Measurements from ENCODE around the gene TMCC1. TPM values are rescaled to one million over a fixed set of nuclear protein-coding genes. Genes with fewer than 3 reads are reported as not detected.
A peak's percentile ranks its signal among the peaks of the same experiment; 100 is the strongest.

TMCC1 gene
- total and polyA plus RNA-seq, 4 donors: 4.6 to 44.2 (median 24.0) TPM

DNA sequence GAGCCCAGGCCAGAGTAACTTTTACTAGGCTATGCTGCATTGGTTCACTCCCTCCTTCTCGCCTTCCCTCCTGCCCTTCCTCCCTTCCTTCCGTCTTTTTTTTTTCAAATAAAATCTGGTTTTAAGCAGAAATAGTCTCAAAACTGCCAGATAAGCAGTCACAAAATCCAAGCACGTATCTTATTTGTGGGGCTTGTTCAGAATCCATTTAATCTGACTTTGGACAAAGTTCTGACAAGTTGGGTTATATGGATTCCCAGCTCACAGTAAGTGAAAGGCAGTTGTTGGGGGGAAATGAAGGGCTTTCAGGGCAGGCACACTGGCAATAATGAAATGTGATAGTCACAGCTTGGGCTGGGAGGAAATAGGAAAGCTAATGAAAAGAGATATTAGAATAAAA, 255.0 kb downstream of the TMCC1 start:
- H3K4me3 ChIP-seq (ENCODE audit: low read length in 2 of 2): no peak overlapping the region
- intact Hi-C loops (cut with DNase I): no loop called here
- no peaks in the 10 kb centered on the region for H3K36me3 ChIP-seq (ENCODE audit: control insufficient read depth in 1 of 2, insufficient read depth in 2 of 2, low read length in 1 of 2)
- H3K9me3 ChIP-seq (ENCODE audit: control insufficient read depth, low read length): peaks cover 2% of the 10 kb centered on the region
- H3K4me1 ChIP-seq (ENCODE audit: control insufficient read depth in 1 of 2, insufficient read depth in 2 of 2, low read length in 2 of 2): no peaks in the 10 kb centered on the region
- H3K27me3 ChIP-seq (ENCODE audit: control insufficient read depth in 1 of 2, insufficient read depth in 2 of 2, low read length in 1 of 2): no peaks in the 10 kb centered on the region
- no peak overlapping the region for H3K27ac ChIP-seq (ENCODE audit: low read depth in 1 of 2, low read length in 2 of 2)
- DNase-seq (no peak), ATAC-seq (ENCODE audit: low FRiP score) (no peak)
- WGBS, 2 donors: 50 to 59% methylated on average over 3 of the region's 3 CpGs

DNA sequence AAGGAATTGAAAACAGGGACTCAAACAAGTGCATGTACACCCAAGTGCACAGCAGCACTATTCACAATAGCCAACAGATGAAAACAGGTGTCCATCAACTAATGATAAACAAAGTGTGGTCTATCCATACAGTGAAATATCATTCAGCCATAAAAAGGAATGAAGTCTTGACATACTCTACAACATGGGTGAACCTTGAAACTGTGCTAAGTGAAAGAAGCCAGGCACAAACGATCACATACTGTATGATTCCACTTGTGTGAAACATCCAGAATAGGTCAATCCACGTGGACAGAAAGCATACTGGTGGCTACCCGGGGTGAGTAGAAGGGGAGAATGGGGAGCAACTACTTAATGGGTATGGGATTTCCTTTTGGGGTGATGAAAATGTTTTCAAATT, 257.4 kb downstream of the TMCC1 start:
- 89 to 93% methylated on average over 3 of the region's 3 CpGs for WGBS, 2 donors
- DNase-seq: no peak
- no peak for ATAC-seq (ENCODE audit: low FRiP score)
- no peaks in the 10 kb centered on the region for H3K36me3 ChIP-seq (ENCODE audit: control insufficient read depth in 1 of 2, insufficient read depth in 2 of 2, low read length in 1 of 2)
- H3K4me3 ChIP-seq (ENCODE audit: low read length in 2 of 2): no peak overlapping the region
- H3K9me3 ChIP-seq (ENCODE audit: control insufficient read depth, low read length): peaks cover 2% of the 10 kb centered on the region
- intact Hi-C loops (cut with DNase I): no loop called here
- H3K27ac ChIP-seq (ENCODE audit: low read depth in 1 of 2, low read length in 2 of 2): no peak overlapping the region
- no peaks in the 10 kb centered on the region for H3K4me1 ChIP-seq (ENCODE audit: control insufficient read depth in 1 of 2, insufficient read depth in 2 of 2, low read length in 2 of 2)
- no peaks in the 10 kb centered on the region for H3K27me3 ChIP-seq (ENCODE audit: control insufficient read depth in 1 of 2, insufficient read depth in 2 of 2, low read length in 1 of 2)

DNA sequence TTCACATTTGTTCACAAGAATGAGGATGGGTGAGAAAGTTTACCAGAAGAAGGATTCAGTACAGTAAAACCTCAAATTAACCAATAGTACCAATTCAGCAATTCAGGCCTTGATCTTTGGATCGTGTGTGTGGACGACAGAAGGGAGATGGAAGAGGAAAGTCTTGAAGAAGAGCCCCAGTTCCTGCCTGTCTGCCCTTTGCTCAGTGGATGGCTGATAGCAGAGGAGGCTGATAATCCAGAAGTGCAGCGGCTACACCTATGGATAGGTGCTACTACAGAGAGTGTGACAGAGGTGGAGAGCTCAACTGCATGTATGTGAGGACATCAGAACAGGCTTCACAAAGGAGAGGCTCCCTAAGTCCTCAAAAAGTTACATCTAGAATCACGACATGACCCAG, 257.9 kb downstream of the TMCC1 start:
- WGBS, 2 donors: 94% methylated on average over 4 of the region's 4 CpGs
- intact Hi-C loops (cut with DNase I): no loop called here
- H3K9me3 ChIP-seq (ENCODE audit: control insufficient read depth, low read length): peaks cover 2% of the 10 kb centered on the region
- H3K36me3 ChIP-seq (ENCODE audit: control insufficient read depth in 1 of 2, insufficient read depth in 2 of 2, low read length in 1 of 2): no peaks in the 10 kb centered on the region
- no peak overlapping the region for H3K27ac ChIP-seq (ENCODE audit: low read depth in 1 of 2, low read length in 2 of 2)
- no peaks in the 10 kb centered on the region for H3K4me1 ChIP-seq (ENCODE audit: control insufficient read depth in 1 of 2, insufficient read depth in 2 of 2, low read length in 2 of 2)
- DNase-seq (no peak), ATAC-seq (ENCODE audit: low FRiP score) (no peak)
- H3K4me3 ChIP-seq (ENCODE audit: low read length in 2 of 2): no peak overlapping the region
- no peaks in the 10 kb centered on the region for H3K27me3 ChIP-seq (ENCODE audit: control insufficient read depth in 1 of 2, insufficient read depth in 2 of 2, low read length in 1 of 2)

DNA sequence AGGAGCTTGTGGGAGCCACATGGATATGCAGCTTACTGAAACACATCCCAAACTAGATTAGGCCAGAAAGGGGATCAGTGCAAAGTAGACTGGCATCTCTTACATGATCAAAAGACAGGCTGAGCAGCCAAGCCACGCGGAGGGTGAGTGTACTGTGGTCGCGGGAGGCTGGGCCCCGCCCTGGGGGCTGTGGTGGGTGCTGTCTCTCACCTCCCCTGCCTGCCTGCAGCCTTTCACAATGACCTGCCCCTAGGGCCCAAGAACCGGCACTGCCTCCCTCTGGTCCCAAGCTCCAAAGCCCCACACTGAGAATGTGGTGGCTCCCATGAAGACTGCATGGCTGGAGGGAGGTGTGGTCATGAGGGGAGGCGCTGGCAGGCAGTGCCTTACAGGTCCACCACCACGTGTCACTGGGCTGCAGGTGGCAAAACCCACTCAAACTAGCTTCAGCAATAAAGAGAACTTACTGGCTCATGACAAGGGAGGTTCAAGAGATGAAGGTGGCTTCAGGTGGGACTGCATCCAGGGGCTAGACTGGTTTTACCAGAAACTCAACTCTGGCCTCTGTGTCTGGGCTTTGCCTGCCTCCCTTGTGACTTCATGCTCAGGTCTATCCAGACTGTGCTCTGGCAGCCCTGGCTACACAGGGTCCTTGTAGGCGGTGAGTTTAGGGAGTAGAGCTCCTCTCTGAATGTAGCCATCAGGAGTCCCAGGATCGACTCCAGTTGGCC, 259.6 kb downstream of the TMCC1 start:
- intact Hi-C loops (cut with DNase I): no loop called here
- no peak for ATAC-seq (ENCODE audit: low FRiP score)
- H3K36me3 ChIP-seq (ENCODE audit: control insufficient read depth in 1 of 2, insufficient read depth in 2 of 2, low read length in 1 of 2): no peaks in the 10 kb centered on the region
- no peak for DNase-seq
- peaks cover 2% of the 10 kb centered on the region for H3K9me3 ChIP-seq (ENCODE audit: control insufficient read depth, low read length)
- no peaks in the 10 kb centered on the region for H3K4me1 ChIP-seq (ENCODE audit: control insufficient read depth in 1 of 2, insufficient read depth in 2 of 2, low read length in 2 of 2)
- H3K27ac ChIP-seq (ENCODE audit: low read depth in 1 of 2, low read length in 2 of 2): no peak overlapping the region
- H3K27me3 ChIP-seq (ENCODE audit: control insufficient read depth in 1 of 2, insufficient read depth in 2 of 2, low read length in 1 of 2): no peaks in the 10 kb centered on the region
- 87 to 89% methylated on average over 10 of the region's 10 CpGs for WGBS, 2 donors
- H3K4me3 ChIP-seq (ENCODE audit: low read length in 2 of 2): no peak overlapping the region

DNA sequence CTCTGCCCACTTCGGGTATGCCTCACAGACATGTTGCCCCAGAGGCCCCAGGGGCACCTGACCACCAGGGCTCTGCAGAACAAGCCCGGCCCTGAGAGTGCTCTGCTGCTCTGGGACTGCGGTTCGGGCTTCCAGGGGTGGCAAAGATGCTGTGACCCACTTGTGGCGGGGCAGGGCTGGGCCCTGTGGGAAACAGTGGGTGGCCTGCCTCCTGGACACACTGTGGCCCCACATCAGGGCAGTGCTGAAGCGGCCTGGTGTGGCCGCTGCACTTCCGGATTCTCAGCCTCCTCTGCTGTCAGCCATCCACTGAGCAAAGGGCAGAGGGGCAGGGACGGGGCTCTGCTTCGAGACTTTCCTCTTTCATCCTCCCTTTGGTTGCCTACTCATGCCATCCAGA, 260.5 kb downstream of the TMCC1 start:
- 92 to 94% methylated on average over 10 of the region's 10 CpGs for WGBS, 2 donors
- DNase-seq: no peak
- Histone ChIP-seq H3K27me3 (ENCODE audit: control insufficient read depth in 1 of 2, insufficient read depth in 2 of 2, low read length in 1 of 2) (no peaks in the 10 kb centered on the region), H3K27ac (ENCODE audit: low read depth in 1 of 2, low read length in 2 of 2) (no peak overlapping the region), H3K9me3 (ENCODE audit: control insufficient read depth, low read length) (peaks cover 2% of the 10 kb centered on the region), H3K36me3 (ENCODE audit: control insufficient read depth in 1 of 2, insufficient read depth in 2 of 2, low read length in 1 of 2) (no peaks in the 10 kb centered on the region), H3K4me3 (ENCODE audit: low read length in 2 of 2) (no peak overlapping the region), H3K4me1 (ENCODE audit: control insufficient read depth in 1 of 2, insufficient read depth in 2 of 2, low read length in 2 of 2) (no peaks in the 10 kb centered on the region)
- no peak for ATAC-seq (ENCODE audit: low FRiP score)
- intact Hi-C loops (cut with DNase I): no loop called here

DNA sequence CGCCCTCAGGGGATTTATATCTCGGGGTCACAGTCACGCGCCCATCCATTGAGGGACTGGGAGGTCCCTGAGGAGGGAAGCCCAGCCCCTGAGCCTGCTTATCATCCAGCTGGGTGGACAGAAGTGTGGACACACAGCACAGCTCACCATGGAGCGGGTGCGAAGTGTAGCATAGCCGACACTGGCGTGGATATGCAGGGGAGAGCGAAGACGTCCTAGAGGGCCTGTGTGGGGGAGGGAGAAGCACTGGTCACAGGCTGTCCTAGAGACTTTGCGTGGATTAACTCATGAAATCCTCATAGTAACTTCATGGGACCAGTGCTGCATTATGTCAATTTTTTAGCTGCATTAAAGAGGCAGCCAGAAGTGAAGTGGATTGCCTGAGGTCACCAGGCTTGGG, 261.0 kb downstream of the TMCC1 start:
- Histone ChIP-seq H3K4me1 (ENCODE audit: control insufficient read depth in 1 of 2, insufficient read depth in 2 of 2, low read length in 2 of 2) (no peaks in the 10 kb centered on the region), H3K4me3 (ENCODE audit: low read length in 2 of 2) (no peak overlapping the region), H3K27me3 (ENCODE audit: control insufficient read depth in 1 of 2, insufficient read depth in 2 of 2, low read length in 1 of 2) (no peaks in the 10 kb centered on the region), H3K9me3 (ENCODE audit: control insufficient read depth, low read length) (peaks cover 2% of the 10 kb centered on the region), H3K36me3 (ENCODE audit: control insufficient read depth in 1 of 2, insufficient read depth in 2 of 2, low read length in 1 of 2) (no peaks in the 10 kb centered on the region), H3K27ac (ENCODE audit: low read depth in 1 of 2, low read length in 2 of 2) (no peak overlapping the region)
- 91 to 93% methylated on average over 11 of the region's 11 CpGs for WGBS, 2 donors
- DNase-seq (no peak), ATAC-seq (ENCODE audit: low FRiP score) (no peak)
- intact Hi-C loops (cut with DNase I): no loop called here

DNA sequence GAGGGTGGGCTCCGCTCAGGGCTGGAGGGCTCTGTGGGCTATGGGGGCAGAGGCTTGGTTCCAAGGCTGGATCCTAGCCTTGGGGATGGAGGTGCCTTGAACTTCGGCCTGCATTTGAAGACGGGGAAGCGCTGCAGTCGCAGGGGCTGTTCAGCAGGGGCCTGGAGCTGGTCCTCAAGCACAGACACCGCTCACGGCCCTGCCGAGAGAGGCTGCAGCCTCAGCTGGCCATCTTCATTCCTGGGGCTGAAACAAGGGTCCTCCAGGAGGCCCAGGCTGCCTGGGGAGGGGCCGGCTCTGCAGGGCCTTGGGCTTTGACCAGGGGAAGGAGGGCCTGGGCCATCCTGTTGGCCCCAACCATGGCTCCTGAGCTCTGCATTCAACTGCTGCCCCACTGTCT, 261.5 kb downstream of the TMCC1 start:
- Histone ChIP-seq H3K9me3 (ENCODE audit: control insufficient read depth, low read length) (peaks cover 2% of the 10 kb centered on the region), H3K4me3 (ENCODE audit: low read length in 2 of 2) (no peak overlapping the region), H3K27me3 (ENCODE audit: control insufficient read depth in 1 of 2, insufficient read depth in 2 of 2, low read length in 1 of 2) (no peaks in the 10 kb centered on the region), H3K36me3 (ENCODE audit: control insufficient read depth in 1 of 2, insufficient read depth in 2 of 2, low read length in 1 of 2) (no peaks in the 10 kb centered on the region), H3K4me1 (ENCODE audit: control insufficient read depth in 1 of 2, insufficient read depth in 2 of 2, low read length in 2 of 2) (no peaks in the 10 kb centered on the region), H3K27ac (ENCODE audit: low read depth in 1 of 2, low read length in 2 of 2) (no peak overlapping the region)
- intact Hi-C loops (cut with DNase I): no loop called here
- 89 to 90% methylated on average over 9 of the region's 9 CpGs for WGBS, 2 donors
- ATAC-seq (ENCODE audit: low FRiP score) (no peak), DNase-seq (no peak)

DNA sequence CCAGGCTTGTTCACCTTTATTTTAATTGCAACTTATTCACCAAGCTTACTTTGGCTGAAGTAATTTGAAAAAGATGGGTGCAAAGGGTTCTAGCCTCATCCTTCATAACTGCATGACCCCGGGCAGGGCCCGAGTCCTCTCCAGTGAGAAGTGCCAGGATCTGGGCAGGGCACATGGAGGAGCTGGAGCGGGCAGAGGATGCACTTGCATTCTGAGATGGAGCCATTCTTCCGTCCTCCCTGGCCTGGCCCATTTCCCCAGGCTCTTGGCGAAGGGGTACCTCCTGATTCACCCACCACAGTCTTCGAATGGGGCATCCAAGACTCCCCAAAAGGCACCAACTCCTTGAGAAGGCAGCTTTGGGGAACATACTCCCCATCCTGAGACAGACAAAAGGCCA, 264.5 kb downstream of the TMCC1 start:
- H3K4me3 ChIP-seq (ENCODE audit: low read length in 2 of 2): no peak overlapping the region
- no peak overlapping the region for H3K27ac ChIP-seq (ENCODE audit: low read depth in 1 of 2, low read length in 2 of 2)
- H3K36me3 ChIP-seq (ENCODE audit: control insufficient read depth in 1 of 2, insufficient read depth in 2 of 2, low read length in 1 of 2): no peaks in the 10 kb centered on the region
- H3K9me3 ChIP-seq (ENCODE audit: control insufficient read depth, low read length): no peaks in the 10 kb centered on the region
- 76 to 78% methylated on average over 6 of the region's 6 CpGs for WGBS, 2 donors
- intact Hi-C loops (cut with DNase I): loop anchor here (2.0 to 5.0 kb wide), 4 partner anchors 137 to 306 kb away; no protein-coding TSS in a partner anchor
- ATAC-seq (ENCODE audit: low FRiP score) (no peak), DNase-seq (no peak)
- H3K27me3 ChIP-seq (ENCODE audit: control insufficient read depth in 1 of 2, insufficient read depth in 2 of 2, low read length in 1 of 2): no peaks in the 10 kb centered on the region
- H3K4me1 ChIP-seq (ENCODE audit: control insufficient read depth in 1 of 2, insufficient read depth in 2 of 2, low read length in 2 of 2): no peaks in the 10 kb centered on the region

DNA sequence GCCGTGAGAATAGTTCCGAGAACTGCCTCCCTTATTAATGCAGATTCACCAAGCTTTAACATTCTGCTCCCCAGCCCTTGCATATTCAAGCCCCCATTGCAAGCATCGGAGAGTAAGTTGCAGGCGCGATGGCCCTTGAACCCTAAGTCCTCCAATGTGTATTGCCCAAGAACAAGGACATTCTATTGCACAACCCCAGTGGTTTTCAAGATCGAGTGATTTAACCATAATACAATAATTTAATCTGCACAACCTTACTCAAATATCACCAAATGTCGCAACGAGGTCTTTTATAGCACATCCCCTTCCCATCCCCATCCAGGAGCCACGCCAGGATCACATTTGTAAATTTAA, 265.4 kb downstream of the TMCC1 start:
- no peaks in the 10 kb centered on the region for H3K4me1 ChIP-seq (ENCODE audit: control insufficient read depth in 1 of 2, insufficient read depth in 2 of 2, low read length in 2 of 2)
- peak; percentile 1 for ATAC-seq (ENCODE audit: low FRiP score)

More for the DNA sequence above, 265.4 kb downstream of the TMCC1 start:
- 25 to 29% methylated on average over 9 of the region's 9 CpGs for WGBS, 2 donors
- Histone ChIP-seq H3K9me3 (ENCODE audit: control insufficient read depth, low read length) (no peaks in the 10 kb centered on the region), H3K27me3 (ENCODE audit: control insufficient read depth in 1 of 2, insufficient read depth in 2 of 2, low read length in 1 of 2) (no peaks in the 10 kb centered on the region), H3K36me3 (ENCODE audit: control insufficient read depth in 1 of 2, insufficient read depth in 2 of 2, low read length in 1 of 2) (no peaks in the 10 kb centered on the region), H3K4me3 (ENCODE audit: low read length in 2 of 2) (no peak overlapping the region), H3K27ac (ENCODE audit: low read depth in 1 of 2, low read length in 2 of 2) (peak overlapping the region in 1 of 2 donors; percentile 98)
- DNase-seq: no peak
- intact Hi-C loops (cut with DNase I): loop anchor here (2.0 to 5.0 kb wide), 4 partner anchors 136 to 307 kb away; no protein-coding TSS in a partner anchor
